Measurements from ENCODE around the gene IQGAP2.

The IQGAP2 gene

GRCh38 chr5:76542241-76542640 is 139.2 kb downstream of the IQGAP2 start:
- Histone ChIP-seq H3K9me3 (ENCODE audit: insufficient read depth, low read depth, low read length) (no peaks in the 10 kb centered on the region), H3K4me3 (ENCODE audit: low read length, poor library complexity, severe bottlenecking) (peak overlapping the region; percentile 68), H3K9me2 (replicated peaks; ENCODE audit: low read depth, low read length) (no peaks in the 10 kb centered on the region), H3K4me1 (ENCODE audit: insufficient read depth, low read length, poor library complexity, severe bottlenecking) (peaks cover 73% of the 10 kb centered on the region), H4K20me1 (ENCODE audit: insufficient read depth, low read length, poor library complexity, severe bottlenecking) (no peaks in the 10 kb centered on the region), H3F3A (ENCODE audit: low read depth) (peaks cover 24% of the 10 kb centered on the region), H3K9ac (ENCODE audit: low read depth, low read length, poor library complexity, severe bottlenecking) (peak overlapping the region; percentile 57), H3K36me3 (ENCODE audit: insufficient read depth, low read length) (peaks cover 6% of the 10 kb centered on the region; the same call in 1 of the 2 replicates), H3K4me2 (ENCODE audit: low read depth, low read length, poor library complexity, severe bottlenecking) (peak overlapping the region; percentile 85), H3K79me2 (ENCODE audit: insufficient read depth, low read length) (peaks cover 76% of the 10 kb centered on the region), H2AFZ (ENCODE audit: low read length) (no peak overlapping the region), H3K27me3 (ENCODE audit: insufficient read depth, low read length, poor library complexity, severe bottlenecking) (no peaks in the 10 kb centered on the region)
- TF ChIP-seq CTCF (conservative IDR thresholded peaks at IDR 0.05; ENCODE audit: low read length), result no peak
- TF ChIP-seq EZH2phosphoT487 (IDR thresholded peaks at IDR 0.05; ENCODE audit: borderline replicate concordance), result no peak

GRCh38 chr5:76542887-76543690 is 140.0 kb downstream of the IQGAP2 start:
- H3F3A ChIP-seq (ENCODE audit: low read depth), result peaks cover 26% of the 10 kb centered on the region
- H3K36me3 ChIP-seq (ENCODE audit: insufficient read depth, low read length), result peaks cover under 1% of the 10 kb centered on the region; the same call in 1 of the 2 replicates
- H2AFZ ChIP-seq (ENCODE audit: low read length), result peak overlapping the region; percentile 36; the same call in 1 of the 2 replicates
- peaks cover 79% of the 10 kb centered on the region for H3K4me1 ChIP-seq (ENCODE audit: insufficient read depth, low read length, poor library complexity, severe bottlenecking)
- TF ChIP-seq EZH2phosphoT487 (IDR thresholded peaks at IDR 0.05; ENCODE audit: borderline replicate concordance) (no peak), CTCF (conservative IDR thresholded peaks at IDR 0.05; ENCODE audit: low read length) (no peak)
- H3K9ac ChIP-seq (ENCODE audit: low read depth, low read length, poor library complexity, severe bottlenecking), result peak overlapping the region; percentile 70
- peak overlapping the region; percentile 85 for H3K4me2 ChIP-seq (ENCODE audit: low read depth, low read length, poor library complexity, severe bottlenecking)
- H3K4me3 ChIP-seq (ENCODE audit: low read length, poor library complexity, severe bottlenecking), result peak overlapping the region; percentile 68
- H3K9me2 ChIP-seq (replicated peaks; ENCODE audit: low read depth, low read length), result no peaks in the 10 kb centered on the region
- H4K20me1 ChIP-seq (ENCODE audit: insufficient read depth, low read length, poor library complexity, severe bottlenecking), result no peaks in the 10 kb centered on the region
- peaks cover 70% of the 10 kb centered on the region for H3K79me2 ChIP-seq (ENCODE audit: insufficient read depth, low read length)
- no peaks in the 10 kb centered on the region for H3K9me3 ChIP-seq (ENCODE audit: insufficient read depth, low read depth, low read length)
- H3K27me3 ChIP-seq (ENCODE audit: insufficient read depth, low read length, poor library complexity, severe bottlenecking), result no peaks in the 10 kb centered on the region

GRCh38 chr5:76544268-76544926 is 141.3 kb downstream of the IQGAP2 start:
- no peak overlapping the region for H2AFZ ChIP-seq (ENCODE audit: low read length)
- peak; percentile 97 for TF ChIP-seq CTCF (conservative IDR thresholded peaks at IDR 0.05; ENCODE audit: low read length)
- TF ChIP-seq EZH2phosphoT487 (IDR thresholded peaks at IDR 0.05; ENCODE audit: borderline replicate concordance), result no peak
- H3K36me3 ChIP-seq (ENCODE audit: insufficient read depth, low read length), result no peaks in the 10 kb centered on the region
- H3K79me2 ChIP-seq (ENCODE audit: insufficient read depth, low read length), result peaks cover 70% of the 10 kb centered on the region
- no peaks in the 10 kb centered on the region for H4K20me1 ChIP-seq (ENCODE audit: insufficient read depth, low read length, poor library complexity, severe bottlenecking)
- H3K9me2 ChIP-seq (replicated peaks; ENCODE audit: low read depth, low read length), result no peaks in the 10 kb centered on the region
- peak overlapping the region; percentile 70 for H3K9ac ChIP-seq (ENCODE audit: low read depth, low read length, poor library complexity, severe bottlenecking)
- H3K9me3 ChIP-seq (ENCODE audit: insufficient read depth, low read depth, low read length), result no peaks in the 10 kb centered on the region
- H3K4me3 ChIP-seq (ENCODE audit: low read length, poor library complexity, severe bottlenecking), result peak overlapping the region; percentile 68
- H3K4me1 ChIP-seq (ENCODE audit: insufficient read depth, low read length, poor library complexity, severe bottlenecking), result peaks cover 81% of the 10 kb centered on the region
- peaks cover 26% of the 10 kb centered on the region for H3F3A ChIP-seq (ENCODE audit: low read depth)
- H3K27me3 ChIP-seq (ENCODE audit: insufficient read depth, low read length, poor library complexity, severe bottlenecking), result no peaks in the 10 kb centered on the region
- peak overlapping the region; percentile 85 for H3K4me2 ChIP-seq (ENCODE audit: low read depth, low read length, poor library complexity, severe bottlenecking)
